ENCODE results near the gene DRD4.

The DRD4 gene

DNA sequence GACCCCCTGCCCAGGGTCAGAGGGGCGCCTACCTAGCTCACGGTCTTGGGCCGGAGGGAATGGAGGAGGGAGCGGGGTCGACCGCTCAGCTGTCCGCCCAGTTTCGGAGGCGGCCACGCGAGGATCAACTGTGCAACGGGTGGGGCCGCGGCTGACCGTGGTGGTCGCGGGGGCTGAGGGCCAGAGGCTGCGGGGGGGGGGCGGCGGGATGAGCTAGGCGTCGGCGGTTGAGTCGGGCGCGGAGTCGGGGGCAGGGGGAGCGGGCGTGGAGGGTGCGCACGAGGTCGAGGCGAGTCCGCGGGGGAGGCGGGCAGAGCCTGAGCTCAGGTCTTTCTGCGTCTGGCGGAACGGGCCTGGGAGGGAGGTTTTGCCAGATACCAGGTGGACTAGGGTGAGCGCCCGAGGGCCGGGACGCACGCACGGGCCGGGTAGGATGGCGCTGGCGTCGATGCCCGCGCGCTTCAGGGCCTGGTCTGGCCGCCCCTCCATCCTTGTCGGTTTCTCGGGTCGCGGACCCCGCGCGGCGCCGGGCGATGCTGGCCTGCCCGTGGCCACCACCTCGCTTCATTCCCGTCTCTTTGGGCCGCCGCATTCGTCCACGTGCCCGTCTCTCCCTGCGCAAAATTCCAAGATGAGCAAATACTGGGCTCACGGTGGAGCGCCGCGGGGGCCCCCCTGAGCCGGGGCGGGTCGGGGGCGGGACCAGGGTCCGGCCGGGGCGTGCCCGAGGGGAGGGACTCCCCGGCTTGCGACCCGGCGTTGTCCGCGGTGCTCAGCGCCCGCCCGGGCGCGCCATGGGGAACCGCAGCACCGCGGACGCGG, at the start of gene DRD4:
Gene DRD4, plus strand, starts transcription at position 759 of the 822 bp plus-strand sequence. Its CDS starts 36 bp downstream, at position 795.
- no peak for DNase-seq (ENCODE audit: low read depth in 2 of 2, low spot score in 1 of 2)

DNA sequence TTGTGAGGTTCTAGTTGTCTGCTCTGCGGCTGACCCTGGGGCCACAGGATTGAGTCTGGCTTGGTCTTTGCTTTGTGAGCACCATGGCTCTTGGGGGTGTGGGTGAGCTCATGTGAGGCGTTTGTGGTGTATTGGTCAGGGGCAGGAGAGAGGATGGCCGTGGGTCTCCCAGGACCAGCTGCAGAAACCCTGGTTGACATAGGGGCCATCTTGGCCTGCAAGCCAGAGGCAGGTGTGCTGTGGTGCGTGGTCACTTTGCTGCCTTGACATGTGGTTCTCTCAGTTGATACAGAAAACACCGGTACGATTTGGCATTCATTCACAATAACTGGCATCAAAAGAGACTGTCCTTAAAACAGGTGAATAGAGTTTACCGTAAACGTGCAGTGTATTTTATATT, 49.5 kb upstream of the DRD4 start:
- DNase-seq (ENCODE audit: low read depth in 2 of 2, low spot score in 1 of 2), result no peak

DNA sequence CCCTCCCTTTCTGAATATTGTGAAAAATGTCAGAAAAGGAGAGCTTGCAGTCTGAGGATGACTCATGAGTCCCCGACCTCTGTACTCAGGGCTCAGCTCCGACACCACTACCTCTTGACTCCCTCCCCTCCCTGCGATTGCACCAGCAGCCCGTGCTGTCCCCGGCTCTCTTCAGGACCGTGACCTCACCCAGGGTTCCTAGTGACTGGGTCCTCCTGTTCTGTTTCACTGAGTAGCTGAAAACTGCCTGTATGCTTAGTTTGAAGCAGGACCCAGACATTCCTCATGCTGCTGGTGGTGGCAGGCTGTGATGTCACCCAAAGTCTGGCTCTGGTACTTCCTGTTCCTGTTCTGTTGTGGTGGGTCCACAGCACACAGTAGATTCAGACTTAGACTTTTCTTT, 49.1 kb upstream of the DRD4 start:
- DNase-seq (ENCODE audit: low read depth in 2 of 2, low spot score in 1 of 2), result peak; percentile 37 to 50

DNA sequence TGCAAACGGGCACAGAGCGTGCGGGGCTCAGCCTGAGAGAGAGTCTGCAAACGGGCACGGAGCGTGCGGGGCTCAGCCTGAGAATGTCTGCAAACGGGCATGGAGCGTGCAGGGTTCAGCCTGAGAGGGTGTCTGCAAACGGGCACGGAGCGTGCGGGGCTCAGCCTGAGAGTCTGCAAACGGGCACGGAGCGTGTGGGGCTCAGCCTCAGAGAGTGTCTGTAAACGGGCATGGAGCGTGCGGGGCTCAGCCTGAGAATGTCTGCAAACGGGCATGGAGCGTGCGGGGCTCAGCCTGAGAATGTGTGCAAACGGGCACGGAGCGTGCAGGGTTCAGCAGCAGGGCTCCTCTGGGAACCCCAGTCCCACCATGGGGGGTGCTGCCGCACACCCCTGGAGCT, 47.3 kb upstream of the DRD4 start:
- no peak for DNase-seq (ENCODE audit: low read depth in 2 of 2, low spot score in 1 of 2)

DNA sequence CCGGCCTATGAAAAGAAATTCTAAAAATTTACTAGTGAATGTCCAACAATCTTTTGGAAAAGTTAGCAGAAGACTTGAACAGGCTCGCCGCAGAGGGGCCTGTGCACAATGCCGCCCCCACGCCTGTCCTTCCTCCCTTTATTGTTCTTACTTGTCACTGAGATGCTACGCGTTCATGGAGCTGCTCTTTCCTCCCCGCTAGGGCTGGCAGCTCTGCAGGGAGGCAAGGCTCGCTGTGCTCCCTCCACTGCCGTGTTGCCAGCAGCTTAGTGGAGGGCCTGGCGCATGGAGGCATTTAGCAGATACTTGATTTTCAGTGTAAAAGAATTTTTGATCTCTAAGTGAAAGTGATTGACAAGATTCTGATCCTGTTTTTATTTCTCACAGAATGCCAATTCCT, 46.1 kb upstream of the DRD4 start:
- DNase-seq (ENCODE audit: low read depth in 2 of 2, low spot score in 1 of 2), result no peak

DNA sequence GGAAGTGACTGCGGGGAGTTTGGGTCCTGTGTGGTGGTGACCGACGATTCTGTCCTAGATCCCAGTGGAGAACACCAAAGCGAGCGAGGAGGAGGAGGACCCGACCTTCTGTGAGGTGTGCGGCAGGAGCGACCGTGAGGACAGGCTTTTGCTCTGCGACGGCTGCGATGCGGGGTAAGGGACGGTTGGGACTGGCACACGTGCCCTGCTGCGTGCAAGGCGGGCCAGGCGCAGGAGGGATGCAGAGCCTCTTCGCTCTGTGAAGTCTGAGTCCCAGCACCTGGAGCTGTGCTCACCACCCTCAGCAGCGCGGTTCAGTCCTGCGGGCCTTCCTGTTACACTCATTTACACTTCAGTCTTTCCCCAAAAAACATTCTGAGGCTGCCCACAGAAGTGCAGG, 44.6 kb upstream of the DRD4 start:
- no peak for DNase-seq (ENCODE audit: low read depth in 2 of 2, low spot score in 1 of 2)

DNA sequence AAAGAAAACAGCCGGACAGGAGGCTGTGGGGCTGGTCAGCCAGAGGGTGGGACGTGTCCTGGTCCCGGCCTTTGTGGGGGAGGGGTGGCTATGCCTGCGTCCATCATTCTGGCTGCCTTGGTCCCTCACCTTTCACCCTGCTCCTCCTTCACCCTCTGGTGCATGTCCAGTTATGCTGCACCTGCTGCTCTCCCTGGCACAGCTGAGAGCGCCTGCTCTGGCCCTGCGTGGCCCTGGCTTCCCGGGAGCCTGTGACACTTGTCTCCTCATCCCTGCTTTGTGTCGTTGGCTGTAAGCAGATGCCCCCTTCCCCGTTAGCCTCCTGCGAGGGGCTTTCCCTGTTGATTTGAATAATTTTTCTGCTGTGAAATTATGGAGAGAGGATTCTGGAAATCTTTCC, 44.2 kb upstream of the DRD4 start:
- no peak for DNase-seq (ENCODE audit: low read depth in 2 of 2, low spot score in 1 of 2)

DNA sequence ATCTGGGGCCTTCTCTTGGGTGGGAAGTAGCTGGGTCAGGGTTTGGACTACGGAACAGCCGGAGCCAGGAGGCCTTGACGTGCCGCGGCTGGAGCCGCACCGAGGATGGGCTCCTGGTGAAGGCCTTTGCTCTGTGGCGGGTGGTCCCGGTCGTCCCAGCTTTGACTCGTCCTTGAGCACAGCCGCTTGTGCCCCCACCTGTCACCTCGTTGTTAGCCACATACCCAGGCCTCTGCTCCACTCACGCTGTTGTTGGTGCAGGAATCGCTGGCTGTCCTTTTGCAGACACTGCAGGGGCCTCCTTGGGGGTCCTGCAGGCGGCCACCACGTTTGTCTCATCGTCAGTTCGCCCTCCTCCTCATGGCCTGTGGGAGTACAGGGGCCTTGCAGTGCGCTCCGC, 43.7 kb upstream of the DRD4 start:
- DNase-seq (ENCODE audit: low read depth in 2 of 2, low spot score in 1 of 2), result no peak

DNA sequence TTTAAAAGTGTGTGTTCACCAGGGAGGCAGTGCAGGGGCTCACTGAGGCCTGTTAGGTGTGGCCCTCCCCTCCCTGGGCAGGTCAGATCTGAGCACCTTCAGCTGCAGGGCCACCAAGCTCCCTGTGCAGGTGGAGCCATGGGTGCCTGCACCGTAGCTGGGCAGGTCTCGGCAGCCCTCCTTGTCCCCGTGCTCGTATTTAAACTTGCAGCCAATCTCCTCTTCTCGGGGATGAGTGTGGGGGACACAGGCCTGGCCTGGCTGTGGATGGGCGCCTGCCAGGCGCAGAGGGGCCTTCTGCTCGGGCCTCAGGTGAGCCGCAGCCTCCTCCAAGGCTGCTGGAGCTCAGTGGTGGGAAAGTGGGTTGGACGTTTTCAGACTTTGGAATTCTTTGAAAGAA, 41.7 kb upstream of the DRD4 start:
- DNase-seq (ENCODE audit: low read depth in 2 of 2, low spot score in 1 of 2), result no peak

DNA sequence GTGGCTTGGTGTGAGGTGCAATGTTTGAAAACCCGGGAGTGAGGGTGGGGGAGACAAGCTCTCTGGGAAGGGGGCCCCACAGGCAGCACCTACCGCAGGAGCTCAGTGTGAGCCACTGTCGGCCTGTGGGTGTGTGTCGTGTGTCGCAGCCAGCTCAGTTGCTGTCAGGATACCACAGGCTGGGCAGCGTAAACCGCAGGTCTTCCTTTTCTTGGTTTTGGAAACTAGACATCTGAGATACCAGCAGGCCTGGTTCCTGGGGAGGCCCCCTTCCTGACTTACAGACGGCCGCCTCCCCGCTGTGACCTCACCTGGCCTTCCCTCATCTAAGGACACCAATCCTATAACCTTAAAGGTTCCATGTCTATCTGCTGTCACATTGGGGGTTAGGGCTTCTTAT, 40.7 kb upstream of the DRD4 start:
- no peak for DNase-seq (ENCODE audit: low read depth in 2 of 2, low spot score in 1 of 2)

DNA sequence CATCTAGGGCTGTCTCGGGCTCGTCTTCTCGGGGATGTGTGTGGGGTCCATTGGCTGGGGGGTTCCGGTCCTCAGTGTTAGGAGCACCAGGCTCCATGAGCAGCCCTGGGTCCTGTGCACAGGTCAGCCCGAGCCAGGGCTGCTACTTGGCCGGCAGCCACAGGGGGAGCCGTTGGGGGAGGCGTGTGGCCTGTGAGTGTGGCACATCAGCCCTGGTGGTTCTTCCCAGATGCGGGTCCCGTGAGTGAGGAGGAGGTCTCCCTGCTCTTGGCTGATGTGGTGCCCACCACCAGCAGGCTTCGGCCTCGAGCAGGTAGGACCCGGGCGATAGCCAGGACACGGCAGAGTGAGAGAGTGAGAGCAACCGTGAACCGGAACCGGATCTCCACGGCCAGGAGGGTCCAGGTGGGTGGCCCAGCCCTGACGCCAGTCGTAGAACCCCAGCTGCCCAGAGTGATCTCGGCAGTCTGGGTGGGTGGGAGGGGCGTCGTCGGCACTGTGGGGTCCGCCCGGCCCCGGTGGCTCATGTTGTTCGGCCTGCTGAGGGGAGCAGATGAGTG, 39.8 kb upstream of the DRD4 start:
- no peak for DNase-seq (ENCODE audit: low read depth in 2 of 2, low spot score in 1 of 2)

DNA sequence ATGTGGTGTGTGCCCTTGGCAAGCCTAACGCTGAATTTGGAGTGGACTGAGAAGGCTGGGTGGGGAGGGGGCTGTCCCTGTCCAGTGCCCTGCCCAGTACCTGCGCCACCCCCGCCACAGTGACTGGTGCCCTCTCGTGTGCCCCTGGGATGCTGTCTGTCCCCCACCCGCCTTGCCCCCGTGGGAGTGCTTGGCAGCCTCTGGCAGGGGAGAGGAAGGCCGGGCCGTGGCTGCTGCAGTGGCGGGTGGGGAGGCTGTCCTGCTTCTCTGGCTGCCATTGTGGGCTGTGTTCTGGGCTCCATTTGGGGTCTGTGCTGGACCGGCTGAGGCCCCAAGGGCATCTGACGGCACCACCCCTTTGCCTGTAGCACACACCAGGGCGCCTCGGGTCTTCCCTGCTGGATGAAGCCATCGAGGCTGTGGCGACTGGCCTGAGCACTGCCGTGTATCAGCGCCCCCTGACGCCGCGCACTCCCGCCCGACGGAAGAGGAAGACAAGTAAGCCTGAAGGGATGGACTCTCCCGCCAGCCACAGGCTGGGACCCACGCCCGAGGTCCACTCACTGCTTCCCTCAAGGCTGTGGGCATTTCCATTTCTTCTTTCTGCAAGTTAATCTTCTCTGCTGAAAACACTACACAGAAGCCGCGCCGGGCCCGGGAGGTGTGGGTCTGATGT, 38.9 kb upstream of the DRD4 start:
- DNase-seq (ENCODE audit: low read depth in 2 of 2, low spot score in 1 of 2), result no peak

DNA sequence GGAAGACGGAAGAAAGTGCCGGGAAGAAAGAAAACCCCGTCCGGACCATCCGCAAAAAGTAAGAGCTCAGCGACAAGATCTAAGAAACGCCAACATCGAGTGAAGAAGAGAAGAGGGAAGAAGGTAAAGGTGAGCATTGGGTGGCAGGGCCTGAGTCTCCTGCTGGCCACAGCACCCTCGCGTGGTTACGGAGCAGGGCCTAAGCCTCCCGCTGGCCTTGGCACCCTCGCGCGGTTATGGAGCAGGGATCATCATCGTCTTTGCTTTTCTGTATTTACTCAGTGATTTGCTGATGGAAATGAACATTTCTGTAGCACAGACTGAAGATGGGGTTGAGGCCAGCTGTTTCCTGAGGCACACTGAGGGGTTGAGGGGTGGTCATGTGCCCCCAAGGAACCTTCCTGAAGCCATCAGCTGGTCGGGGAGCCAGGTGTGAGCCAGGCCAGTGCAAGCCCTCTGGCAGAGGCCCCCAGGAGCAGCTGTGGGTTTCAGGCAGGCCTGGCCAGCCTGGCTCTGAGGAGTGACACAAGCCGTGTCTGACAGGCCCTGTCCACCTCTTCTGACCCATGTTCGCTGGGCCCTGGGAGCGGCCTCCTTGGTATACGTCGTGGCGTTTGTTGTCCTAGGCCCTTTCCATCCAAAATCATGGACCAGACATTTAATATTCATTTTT, 35.4 kb upstream of the DRD4 start:
- DNase-seq (ENCODE audit: low read depth in 2 of 2, low spot score in 1 of 2), result no peak

DNA sequence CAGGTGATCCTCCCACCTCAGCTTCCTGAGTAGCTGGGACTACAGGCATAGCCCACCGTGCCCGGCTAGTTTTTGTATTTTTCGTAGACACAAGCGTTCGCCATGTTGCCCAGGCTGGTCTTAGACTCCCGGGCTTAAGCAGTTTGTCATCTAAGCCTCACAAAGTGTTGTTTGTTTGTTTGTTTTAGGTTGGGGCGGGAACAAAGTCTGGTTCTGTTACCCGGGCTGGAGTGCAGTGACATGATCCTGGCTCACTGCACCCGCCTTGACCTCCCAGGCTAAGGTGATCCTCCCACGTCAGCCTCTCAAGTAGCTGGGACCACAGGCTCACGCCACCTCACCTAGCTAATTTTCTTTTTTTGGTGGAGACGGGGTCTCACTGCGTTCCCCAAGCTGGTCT, 33.9 kb upstream of the DRD4 start:
- DNase-seq (ENCODE audit: low read depth in 2 of 2, low spot score in 1 of 2), result no peak

DNA sequence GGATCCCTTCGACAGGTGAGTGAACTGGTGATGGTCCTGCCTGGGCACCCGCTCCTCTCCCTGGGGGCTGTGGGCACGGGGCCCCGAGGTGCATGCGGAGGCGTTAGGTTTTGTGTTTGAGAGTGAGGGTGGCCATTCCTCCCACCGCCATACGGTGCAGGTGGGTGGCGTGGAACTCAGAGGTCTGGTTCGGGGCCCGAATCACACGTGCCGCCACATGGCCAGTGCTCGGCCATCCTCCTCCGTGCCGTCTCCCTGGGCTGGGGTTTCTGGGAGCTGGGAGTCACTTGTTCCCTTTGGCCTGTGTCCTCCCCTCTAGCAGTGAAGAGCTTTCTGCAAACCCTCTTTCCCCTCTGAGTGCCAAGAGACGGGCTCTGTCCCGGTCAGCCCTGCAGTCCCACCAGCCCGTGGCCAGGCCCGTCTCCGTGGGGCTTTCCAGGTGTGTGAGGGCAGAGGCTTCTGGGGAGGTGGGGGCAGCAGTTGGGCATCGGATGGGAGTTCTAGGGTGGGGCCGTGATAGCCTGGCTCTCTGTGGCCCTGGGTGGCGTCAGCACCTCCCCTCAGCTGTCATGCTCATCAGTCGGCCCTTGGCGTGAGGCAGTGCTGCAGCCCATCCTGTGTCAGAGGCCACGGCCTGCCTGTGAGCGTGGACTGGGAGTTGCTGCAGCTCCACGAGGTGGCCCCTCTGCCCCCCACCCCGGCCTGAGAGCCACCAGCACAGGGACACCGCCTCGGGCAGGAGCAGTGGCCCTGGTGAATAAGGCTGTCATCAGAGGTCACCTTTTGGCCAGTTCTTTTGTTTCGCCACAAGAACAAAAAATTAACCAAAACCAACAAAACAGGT, 31.6 kb upstream of the DRD4 start:
- DNase-seq (ENCODE audit: low read depth in 2 of 2, low spot score in 1 of 2), result no peak

DNA sequence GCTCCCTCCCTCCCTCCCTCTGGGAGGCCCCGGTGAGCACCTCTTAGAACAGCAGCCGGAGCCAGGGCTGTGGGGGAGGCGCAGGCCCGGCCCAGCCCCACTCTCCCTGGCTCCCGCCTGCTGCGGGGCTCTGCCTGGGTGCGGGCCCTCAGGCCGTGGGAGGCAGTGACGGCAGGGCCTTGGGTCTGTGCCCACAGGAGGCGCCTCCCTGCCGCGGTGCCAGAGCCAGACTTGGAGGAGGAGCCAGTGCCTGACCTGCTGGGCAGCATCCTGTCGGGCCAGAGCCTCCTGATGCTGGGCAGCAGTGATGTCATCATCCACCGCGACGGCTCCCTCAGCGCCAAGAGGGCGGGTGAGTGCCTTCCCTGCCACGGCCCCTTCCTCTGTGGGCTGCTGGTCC, 30.8 kb upstream of the DRD4 start:
- no peak for DNase-seq (ENCODE audit: low read depth in 2 of 2, low spot score in 1 of 2)

DNA sequence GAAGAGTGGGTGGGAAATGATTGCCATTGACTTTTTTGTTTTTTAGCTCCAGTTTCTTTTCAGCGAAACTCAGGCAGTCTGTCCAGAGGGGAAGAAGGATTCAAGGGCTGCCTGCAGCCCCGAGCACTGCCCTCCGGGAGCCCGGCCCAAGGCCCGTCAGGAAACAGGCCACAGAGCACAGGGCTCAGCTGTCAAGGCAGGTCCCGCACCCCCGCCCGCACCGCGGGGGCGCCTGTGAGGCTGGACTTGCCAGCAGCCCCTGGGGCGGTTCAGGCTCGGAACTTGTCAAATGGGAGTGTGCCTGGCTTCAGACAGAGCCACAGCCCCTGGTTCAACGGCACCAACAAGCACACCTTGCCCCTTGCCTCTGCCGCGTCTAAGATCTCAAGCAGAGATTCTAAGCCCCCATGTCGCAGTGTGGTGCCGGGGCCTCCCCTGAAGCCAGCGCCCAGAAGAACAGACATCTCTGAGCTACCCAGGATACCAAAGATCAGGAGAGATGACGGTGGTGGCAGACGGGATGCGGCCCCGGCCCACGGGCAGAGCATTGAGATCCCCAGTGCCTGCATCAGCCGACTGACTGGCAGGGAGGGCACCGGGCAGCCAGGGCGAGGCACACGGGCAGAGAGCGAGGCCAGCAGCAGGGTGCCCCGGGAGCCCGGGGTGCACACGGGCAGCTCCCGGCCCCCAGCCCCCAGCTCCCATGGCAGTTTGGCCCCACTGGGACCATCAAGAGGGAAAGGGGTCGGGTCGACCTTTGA, 29.9 kb upstream of the DRD4 start:
- no peak for DNase-seq (ENCODE audit: low read depth in 2 of 2, low spot score in 1 of 2)

DNA sequence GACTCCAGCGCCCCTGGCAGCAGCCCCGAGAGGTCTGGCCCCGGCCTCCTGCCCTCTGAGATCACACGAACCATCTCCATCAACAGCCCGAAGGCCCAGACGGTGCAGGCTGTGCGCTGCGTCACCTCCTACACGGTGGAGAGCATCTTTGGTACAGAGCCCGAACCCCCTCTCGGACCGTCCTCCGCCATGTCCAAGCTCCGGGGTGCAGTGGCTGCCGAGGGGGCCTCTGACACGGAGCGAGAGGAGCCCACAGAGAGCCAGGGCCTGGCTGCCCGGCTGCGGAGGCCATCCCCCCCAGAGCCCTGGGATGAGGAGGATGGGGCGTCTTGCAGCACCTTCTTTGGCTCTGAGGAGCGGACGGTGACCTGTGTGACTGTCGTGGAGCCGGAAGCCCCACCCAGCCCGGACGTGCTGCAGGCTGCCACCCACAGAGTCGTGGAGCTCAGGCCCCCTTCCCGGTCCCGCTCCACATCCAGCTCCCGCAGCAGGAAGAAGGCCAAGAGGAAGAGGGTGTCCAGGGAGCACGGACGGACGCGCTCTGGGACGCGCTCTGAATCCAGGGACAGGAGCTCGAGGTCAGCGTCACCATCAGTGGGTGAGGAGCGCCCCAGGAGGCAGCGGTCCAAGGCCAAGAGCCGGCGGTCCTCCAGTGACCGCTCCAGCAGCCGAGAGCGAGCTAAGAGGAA, 29.0 kb upstream of the DRD4 start:
- no peak for DNase-seq (ENCODE audit: low read depth in 2 of 2, low spot score in 1 of 2)

DNA sequence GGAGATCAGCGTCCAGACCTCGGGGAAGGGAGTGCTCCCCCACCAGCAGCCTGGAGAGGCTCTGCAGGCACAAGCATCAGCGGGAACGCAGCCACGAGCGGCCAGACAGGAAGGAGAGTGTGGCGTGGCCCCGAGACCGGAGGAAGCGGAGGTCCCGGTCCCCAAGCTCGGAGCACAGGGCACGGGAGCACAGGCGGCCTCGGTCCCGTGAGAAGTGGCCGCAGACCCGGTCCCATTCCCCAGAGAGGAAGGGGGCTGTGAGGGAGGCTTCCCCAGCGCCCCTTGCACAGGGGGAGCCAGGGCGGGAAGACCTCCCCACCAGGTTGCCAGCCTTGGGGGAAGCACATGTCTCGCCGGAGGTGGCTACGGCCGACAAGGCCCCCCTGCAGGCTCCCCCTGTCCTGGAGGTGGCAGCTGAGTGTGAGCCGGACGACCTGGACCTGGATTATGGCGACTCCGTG, 28.2 kb upstream of the DRD4 start:
- DNase-seq (ENCODE audit: low read depth in 2 of 2, low spot score in 1 of 2), result no peak
